Measurements from ENCODE around the gene DLGAP1.
A peak's percentile ranks its signal among the peaks of the same experiment; 100 is the strongest.
"Not testable (repeated sequence)": the region's sequence is repeated elsewhere in the genome, so short reads cannot be mapped to it uniquely, and the experiment has no call there.

DLGAP1 gene

DNA sequence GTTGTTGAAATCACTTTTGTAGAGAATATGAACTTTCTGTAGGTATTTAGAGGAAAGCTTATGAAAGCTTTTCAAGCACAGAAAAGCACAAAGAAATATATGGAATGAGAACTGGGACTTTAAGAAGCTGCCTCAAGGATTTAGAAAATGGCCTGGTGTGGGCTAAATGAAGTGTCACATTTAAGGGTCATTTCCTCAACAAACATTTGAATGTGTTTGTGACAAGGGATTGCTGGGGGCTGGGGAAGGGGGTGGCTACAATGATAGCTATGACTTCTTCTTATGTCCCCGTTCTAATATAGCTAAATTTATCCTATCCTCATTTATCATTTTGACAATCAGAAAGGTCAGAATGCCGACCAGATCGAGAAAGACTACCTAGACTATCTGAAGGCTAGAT is 69.2 kb downstream of the DLGAP1 start:
- no peak for DNase-seq

DNA sequence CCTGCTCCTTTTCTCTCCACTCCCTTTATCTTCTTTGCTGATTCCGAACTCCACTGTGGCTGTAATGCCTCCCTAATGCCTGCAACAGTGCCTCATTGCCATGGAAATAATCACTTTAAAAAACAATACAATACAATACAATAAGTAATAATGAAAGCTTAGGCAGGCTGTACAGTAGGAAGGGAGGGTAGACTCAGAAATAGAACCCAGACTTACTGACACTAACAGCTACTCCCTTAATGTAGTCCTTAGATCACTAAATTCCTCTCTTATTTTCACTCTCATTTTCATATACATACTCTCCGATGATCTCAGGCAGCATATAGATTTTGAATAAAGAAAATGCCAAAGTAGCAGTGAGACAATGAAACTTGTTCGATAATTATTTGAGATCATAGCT is 70.2 kb downstream of the DLGAP1 start:
- DNase-seq = no peak

DNA sequence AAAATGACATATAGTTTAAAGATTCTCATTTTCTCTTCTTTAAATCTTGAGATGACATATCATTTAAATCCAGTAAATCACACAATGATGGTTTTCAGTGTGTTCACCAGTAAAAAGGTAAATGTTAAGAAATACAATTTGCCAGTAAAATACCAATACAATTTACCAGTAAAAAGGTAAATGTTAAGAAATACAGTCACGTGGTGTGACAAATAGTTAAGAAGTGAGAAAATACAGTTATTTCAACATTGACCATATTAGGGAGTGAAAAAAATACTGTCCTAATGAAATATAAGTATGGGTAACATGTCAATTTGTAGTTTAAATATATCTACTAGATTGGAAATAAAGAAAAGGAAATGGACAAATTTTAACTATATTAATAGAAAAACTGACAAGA is 80.5 kb downstream of the DLGAP1 start:
- DNase-seq = no peak

DNA sequence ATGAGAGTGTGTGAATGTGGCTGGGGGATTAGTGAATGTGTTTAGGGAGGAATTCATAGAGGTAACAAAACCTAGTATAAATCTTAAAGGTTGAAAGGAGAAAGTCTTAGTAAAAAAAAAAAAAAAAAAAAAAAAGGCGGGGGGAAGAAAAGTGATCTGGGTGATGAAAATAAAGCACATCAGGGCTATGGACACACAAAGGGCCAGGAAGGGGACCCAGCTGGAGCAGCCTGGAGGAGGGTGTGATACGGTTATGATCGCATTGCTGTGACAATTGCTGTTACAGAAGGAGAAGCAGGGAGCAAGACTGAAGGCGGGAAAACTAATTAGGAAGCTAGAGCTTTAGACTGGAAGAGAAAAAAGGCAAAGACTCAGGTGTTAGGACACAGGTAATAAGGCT is 85.4 kb downstream of the DLGAP1 start:
- DNase-seq = no peak

DNA sequence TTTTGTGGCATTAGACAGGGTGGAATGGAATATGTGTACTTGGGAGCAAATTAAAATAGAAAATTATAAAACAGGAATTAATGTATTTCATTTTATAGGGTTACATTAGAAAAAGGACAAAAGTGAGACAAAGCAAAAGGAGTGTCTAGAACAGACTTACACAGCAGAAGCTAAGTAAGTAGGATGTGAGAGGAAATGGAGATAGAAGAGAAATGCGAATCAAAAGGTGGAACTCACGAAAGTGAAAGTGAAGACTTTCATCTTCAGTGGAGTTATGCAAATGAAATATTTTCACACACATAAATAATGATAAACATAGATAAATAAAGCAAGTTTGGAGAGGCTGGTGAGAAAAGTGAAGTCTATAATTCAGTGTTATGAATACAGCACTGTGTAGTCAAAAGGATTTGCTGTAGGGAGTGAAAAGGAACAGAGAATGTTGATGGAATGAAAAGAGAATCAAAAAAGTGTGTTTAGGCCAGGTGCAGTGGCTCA is 94.8 kb downstream of the DLGAP1 start:
- DNase-seq = no peak

DNA sequence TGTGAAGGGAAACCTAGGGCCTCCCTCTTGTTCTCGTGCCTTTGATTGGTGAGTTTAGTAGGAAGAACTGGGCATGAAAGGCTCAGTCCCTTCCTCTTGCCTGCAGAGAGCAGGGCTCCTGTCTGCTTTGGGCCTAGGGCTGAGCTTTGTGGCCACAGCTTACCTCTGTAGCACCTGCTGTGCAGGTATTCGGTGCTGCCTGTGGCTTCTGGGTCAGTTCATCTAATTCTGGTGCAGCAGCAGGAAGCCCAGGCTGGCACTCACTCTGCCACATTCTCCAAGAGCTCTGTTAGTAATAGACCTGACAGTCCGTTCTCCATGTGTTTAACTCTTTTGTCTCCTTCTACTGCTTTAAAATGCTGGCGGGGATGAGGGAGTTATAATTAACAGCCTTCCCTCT is 96.5 kb downstream of the DLGAP1 start:
- no peak for DNase-seq

DNA sequence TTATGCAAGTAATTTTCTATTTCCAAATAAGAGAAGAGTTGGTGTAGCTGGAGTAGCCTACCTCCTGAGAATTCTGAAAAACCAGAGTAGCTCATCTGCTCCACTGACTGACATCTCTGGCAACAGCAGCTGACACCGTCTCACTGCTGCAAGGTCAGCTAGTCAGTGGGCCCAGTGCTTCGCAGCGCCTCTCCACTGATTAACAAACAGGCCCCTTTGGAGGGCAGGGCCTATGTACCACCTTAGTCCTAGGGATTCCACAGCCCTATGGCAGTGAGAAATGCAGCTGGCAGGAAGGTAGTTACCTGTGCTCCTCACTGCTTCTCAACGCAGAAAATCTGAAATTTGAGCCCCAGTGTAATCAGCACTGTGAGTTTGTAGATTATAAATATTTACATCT is 97.5 kb downstream of the DLGAP1 start:
- DNase-seq = no peak

DNA sequence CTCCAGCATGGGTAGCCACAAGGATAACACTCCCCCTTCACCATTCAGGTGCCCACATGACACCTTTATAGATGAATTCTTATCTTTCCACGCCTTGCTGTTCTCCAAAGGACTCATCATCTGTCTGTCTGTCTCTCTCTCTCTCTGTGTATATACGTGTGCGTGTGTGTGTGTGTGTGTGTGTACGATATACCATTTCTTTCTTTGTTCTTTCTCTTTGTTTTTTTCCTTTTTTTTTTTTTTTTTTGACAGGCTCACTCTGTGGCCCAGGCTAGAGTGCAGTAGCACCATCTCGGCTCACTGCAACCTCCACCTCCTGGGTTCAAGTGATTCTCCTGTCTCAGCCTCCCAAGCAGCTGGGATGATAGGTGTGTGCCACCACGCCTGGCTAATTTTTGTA is 98.2 kb downstream of the DLGAP1 start:
- DNase-seq = no peak

DNA sequence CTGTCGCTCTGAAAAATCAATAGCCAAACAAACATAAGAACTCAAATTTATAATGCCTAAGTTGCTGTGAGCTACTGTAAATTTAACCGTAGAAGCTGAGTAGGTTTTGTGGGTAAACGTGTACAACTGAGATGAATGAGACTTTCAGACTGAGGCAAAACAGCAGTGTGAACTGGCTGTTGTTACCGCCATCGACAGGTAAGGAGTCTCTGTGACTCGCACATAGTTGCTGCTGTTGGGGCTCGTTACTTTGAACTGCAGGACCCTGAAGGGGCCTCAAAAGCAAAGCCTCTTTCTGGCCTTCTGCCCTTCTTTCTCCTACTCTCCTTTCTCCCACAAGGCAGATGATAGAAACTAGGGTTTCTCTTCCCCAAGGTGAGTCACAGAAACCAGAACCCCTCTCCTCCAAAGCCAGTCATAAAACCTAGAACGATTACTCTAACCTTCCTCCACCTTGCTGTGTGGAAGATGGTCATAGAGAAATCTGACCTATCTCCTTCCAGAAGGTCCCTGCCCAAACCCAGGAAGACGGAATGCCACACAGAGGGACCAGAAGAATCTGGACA is 101.2 kb downstream of the DLGAP1 start:
- DNase-seq = no peak

DNA sequence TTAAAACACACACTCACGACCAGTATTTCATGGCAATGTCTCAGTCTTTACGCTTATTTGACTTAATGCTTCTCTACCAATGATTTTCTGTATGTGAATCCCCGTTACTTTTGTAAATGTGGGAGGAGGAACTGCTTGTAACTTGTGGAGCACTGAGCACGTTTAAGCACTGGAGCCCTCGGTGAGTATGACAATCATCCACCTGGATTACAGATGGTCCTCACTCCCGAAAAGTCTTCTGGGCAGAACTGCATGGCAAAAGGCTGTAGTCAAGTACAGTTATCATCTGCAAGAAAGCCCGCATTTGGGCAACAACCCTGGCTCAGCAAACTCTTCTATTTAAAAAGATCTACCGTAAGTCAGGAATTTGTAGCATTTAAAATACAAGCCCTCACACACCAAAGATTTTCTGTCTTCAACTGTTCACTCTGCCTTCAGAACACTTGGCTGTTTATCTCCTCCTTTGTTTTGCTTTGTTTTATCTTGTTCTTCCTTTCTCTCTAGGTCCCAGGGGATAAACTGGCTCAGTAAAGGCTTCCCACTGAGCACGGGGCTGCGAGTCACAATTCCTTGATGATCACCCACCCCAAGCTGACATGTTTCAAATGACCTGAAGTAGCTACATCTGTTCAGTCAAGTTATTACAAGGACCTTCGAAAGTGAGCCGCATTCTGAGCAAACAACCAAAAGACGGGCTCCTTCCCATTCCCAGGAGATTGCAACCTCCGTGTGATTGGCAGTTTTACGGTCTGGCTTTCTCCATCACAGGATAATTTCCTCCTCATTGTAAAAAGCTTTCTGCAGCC is 102.2 kb downstream of the DLGAP1 start:
- no peak for DNase-seq

DNA sequence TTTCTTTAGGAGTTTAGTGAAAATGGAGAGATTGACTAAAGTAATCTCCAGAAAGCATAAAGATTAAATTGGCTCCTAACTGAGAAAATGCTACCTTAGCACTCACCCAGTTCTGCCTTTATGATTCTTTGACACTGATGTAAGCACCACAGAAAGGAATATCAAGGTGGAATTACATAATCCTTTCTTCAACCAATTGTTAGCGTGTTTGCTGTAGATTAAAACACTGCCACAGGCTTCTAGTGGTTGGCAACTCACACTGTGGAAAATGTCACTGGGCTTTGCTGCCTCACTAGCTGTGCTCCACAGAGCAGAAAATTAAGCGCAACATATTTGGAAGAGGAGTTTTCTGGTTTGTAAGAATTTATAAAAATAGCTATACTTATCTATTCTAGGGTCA is 104.1 kb downstream of the DLGAP1 start:
- no peak for DNase-seq

DNA sequence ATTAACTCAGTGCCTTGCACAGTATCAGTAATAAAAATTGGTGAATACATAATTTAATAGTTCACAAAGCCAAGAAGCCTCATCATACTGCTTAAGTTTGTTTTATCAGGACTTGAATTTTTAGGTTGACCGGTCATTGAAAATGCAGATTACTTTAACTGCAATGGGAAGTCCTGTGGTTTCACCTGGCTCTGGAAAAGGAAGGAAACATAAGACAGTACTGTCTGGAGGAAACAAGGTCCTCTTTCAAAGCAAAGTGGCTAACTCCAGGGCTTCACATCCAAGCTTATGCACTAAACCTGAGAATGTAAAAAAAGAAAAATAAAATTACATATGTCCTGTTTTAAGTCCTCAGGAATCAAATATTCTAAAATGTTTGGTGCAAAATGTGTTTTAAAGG is 119.7 kb downstream of the DLGAP1 start:
- DNase-seq = no peak

DNA sequence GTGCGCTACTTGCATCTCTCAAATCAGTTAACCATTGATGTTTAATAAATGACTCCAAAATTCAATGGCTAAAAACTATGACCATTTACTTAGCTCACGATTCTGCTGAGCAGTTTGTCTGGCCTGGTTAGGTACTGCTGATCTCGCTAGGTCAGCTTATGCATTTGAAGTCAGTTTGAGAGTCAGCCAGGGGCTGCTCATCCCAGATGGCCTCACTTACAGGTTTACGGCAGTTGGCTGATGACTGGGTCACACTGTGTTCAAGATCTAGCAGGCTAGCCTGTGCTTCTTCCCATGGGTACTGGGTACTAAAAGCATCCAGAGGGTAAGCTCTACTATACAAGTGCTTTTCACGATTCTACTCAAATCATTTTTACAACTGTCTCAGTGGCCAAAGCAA is 122.1 kb downstream of the DLGAP1 start:
- no peak for DNase-seq

DNA sequence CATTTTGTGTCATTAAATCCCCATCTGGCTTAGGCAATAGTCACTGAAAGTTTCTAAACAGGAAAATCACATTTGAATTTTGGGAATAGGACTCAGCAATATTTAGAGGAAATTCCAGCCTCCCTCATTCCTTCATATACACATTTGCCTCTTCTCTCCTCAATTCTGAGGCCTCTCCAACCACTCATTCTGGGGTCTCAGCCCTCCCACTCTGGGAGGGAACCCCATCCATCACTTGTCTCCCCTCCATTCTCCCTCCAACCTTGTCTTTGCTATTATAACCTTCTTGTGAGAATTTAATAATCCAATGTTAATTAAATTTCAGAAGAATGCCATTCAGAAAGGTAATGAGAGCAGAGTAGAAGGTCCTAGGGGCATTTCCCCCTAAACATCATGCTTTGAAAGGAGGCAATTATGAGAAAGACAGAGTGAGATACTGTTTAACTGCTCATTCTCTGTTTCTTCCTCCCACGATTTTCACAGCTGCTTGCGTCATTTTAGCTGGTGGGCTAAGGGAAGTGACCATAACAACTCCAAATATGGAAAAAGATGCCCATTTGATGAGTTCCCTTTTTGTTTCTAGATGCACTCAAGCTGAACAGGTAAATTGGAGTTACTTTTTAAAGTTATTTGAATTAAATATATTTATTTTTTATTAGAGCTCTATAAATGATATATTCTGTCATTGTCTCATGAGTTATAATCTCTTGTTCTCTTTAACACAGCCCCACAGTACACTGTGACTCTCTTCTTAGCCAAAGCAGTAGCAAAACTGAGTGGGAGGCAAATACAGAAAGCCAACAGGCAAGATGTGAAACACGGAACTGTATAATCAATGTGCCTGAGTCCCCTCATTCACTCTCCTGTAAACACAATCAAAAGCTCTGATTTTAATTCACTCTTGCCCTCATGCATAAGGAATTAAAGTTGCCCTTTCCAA is 135.1 kb downstream of the DLGAP1 start:
- peak; percentile 6 for DNase-seq

DNA sequence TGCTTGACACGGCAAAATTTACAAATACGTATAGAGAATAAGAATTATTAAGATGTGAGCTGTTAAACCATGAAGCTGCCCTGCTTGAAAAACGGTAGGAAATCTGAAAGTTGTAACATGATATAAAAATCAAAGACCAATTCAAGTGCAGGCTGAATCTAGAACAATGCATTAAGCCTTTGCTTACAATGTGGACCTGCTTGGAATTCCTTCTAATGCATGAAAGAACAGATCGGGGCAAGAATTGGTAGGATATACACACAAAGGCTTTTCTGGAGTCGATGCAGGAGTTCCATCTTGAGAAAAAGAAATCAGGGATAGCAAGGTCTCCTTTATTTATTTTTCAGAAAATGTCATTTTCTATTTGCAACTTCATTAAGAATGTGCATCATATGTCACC is 136.8 kb downstream of the DLGAP1 start:
- DNase-seq = no peak

DNA sequence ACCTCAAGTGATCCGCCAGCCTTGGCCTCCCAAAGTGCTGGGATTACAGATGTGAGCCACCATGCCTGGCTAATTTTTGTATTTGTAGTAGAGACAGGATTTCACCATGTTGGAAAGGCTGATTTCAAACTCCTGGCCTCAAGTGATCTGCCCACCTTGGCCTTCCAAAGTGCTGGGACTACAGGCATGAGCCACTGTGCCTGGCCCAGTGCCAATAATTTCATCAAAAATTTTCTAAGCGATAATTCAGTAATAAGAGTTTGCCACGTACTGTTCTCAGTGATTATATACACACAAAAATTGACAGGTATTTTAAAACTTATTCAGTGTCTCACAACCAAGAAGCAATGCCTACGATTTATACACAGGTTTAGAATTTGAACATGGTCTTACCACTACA is 143.2 kb downstream of the DLGAP1 start:
- not testable (repeated sequence) for DNase-seq

DNA sequence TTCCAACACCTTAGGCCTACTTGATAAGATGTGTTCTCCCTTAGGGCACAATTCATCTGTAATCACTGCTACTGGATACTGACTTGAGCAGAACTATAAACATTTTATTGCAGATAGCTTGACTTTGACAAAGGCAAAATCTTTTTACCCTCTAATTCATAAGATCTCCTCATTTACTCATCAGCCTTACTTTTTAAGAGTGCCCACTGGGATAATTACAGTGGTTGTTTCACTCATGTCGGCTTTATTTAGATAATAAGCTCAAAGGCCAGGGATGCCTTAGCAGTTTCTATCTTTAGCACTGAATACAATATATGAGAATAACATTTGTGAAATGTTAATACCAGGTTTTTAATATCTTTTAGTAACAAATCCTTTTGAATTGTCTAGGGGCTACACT is 144.0 kb downstream of the DLGAP1 start:
- no peak for DNase-seq

DNA sequence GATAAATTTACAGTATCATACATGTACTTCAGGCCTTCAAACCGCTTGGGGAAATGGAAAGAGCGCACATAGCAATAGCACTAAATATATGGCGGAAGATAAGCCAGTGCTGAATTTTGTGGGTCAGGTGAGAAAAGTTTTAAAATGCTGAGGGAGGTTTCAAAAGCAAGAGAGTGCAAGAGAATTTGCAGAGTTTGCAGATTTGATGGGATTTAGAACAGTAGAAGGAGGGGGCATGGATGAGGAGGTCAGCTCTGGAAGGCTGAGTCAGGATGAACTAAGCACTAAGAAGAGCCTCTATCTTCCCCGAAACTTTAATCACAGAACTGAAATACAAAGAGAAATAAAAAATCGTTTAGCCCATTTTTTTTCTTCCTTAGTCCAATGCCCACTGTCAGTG is 145.9 kb downstream of the DLGAP1 start:
- no peak for DNase-seq

DNA sequence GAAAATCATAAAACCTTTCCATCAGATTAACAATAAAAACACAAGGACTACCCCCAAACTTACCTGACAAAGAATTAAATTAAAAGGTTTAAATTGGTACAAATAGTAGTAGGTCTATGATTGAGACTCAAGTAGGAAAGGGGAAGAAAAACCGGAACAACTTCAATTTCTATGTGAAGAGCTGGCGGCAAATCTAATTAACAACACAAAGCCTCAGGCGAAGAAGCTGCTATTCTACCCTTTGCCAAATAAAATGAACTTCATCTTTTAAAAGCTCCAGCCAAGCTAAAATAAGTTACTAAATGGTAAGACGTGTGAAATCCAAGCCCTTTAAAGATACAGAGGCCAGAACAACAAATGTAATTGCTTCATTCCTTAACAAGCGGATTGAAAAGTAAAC is 146.5 kb downstream of the DLGAP1 start:
- no peak for DNase-seq

DNA sequence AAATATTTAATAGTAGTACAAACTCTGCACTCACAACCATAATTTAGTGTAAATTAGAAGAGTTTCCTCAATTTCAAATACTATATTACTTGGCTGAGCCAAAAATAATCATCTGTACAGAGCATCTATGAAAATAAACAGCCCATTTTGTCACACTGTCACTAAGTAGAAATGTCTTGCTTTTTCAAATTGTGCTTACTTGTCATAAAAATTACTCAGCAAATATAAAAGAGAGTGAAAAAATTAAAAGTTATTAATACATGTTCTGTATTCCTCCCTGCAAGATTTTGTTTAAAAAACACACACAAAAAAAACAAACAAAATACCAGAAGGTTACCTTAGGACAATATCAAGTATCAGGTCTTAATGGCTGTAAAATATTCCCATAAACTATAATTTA is 155.7 kb downstream of the DLGAP1 start:
- no peak for DNase-seq

DNA sequence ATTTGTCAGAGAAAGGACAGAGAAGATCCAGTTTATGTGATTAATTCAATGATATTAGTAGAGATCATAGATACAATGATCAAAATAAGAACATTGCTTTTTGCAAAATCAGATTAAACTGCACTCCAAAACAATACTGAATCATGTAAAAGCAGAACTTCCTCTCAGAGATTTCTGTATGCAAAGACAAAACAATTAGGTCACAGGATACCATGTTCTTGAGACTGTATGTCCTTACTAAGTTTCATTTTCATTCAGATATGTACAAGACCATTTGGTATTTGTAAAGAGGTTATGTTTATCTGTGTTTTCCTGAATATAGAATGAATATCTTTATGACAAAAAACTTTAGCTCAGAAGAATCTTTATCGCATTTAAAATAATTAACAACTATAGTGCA is 161.8 kb downstream of the DLGAP1 start:
- DNase-seq = no peak

DNA sequence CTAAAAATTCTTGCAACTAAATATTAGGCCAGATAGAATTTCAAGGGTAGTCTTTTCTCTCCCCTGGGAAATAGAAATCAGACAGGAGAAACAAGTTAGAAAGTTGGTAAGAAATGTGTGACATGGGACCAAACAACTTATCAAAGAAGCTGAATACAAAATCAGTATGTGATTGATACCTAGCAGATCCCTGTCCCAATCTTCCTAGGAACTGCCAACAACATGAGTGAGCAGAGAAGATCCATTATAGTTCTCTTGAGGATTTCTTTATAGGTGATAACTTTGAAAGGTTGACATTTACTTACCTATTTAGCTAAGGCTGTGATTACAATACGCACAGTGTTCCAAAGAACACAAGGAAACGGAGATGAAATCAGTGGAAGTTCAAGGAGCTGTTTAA is 162.4 kb downstream of the DLGAP1 start:
- DNase-seq = no peak

DNA sequence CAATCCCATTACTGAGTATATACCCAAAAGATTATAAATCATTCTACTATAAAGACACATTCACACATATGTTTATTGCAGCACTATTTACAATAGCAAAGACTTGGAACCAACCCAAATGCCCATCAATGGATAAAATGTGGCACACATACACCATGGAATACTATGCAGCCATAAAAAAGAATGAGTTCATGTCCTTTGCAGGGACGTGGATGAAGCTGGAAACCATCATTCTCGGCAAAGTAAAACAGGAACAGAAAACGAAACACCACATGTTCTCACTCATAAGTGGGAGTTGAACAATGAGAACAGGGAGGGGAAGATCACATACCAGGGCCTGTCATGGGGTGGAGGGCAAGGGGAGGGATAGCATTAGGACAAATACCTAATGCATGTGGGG is 167.8 kb downstream of the DLGAP1 start:
- not testable (repeated sequence) for DNase-seq

Data from right kidney (tissue), 1 donor.